Esophagus squamous epithelium (tissue), 4 donors: Measurements from ENCODE around the gene EPB41L2.

Source experiments
- POLR2A ChIP-seq, 4 donors: fragments of 450-650 bp; IDR thresholded peaks; one replicate each; pipeline ENCODE4 v1.6.1; 2017; ENCODE audit warnings: antibody characterized with exemption in 4 of 4, mild to moderate bottlenecking in 4 of 4, moderate library complexity in 3 of 4
- TF ChIP-seq, protein P1 (sequence below), 6 experiments: fragments of 450-650 bp in 4 of 6; fragments of 200-600 bp in 2 of 6; sonication (generic) in 2 of 6; IDR thresholded peaks; one replicate each; pipeline ENCODE4 v1.5.1; 2016 to 2019; ENCODE audit warnings: antibody characterized with exemption in 6 of 6, mild to moderate bottlenecking in 4 of 6, moderate library complexity in 4 of 6

GRCh38 chr6:130913120-130913519 is 149.9 kb downstream of the EPB41L2 start:
- TF ChIP-seq, protein P1, sequence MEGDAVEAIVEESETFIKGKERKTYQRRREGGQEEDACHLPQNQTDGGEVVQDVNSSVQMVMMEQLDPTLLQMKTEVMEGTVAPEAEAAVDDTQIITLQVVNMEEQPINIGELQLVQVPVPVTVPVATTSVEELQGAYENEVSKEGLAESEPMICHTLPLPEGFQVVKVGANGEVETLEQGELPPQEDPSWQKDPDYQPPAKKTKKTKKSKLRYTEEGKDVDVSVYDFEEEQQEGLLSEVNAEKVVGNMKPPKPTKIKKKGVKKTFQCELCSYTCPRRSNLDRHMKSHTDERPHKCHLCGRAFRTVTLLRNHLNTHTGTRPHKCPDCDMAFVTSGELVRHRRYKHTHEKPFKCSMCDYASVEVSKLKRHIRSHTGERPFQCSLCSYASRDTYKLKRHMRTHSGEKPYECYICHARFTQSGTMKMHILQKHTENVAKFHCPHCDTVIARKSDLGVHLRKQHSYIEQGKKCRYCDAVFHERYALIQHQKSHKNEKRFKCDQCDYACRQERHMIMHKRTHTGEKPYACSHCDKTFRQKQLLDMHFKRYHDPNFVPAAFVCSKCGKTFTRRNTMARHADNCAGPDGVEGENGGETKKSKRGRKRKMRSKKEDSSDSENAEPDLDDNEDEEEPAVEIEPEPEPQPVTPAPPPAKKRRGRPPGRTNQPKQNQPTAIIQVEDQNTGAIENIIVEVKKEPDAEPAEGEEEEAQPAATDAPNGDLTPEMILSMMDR (IDR thresholded peaks at IDR 0.05) = no peak
- no peak for TF ChIP-seq POLR2A (IDR thresholded peaks at IDR 0.05)
